Activated CD8-positive, alpha-beta memory T cell treated with anti-CD3 and anti-CD28 coated beads, Interleukin-2, amount 50 U/mL, for 24 hours (primary cell): ENCODE results near the gene HAPLN2.

ENCODE experiments used
- DNase-seq: peaks from one replicate; pipeline ENCODE4 v3.0.0-alpha.2; 2020; ENCODE audit errors: extremely low read depth

HAPLN2 gene

GRCh38 chr1:156663178-156663577 lies 44.0 kb downstream of the HAPLN2 start:
- DNase-seq = no peak

GRCh38 chr1:156664046-156664766 lies 45.0 kb downstream of the HAPLN2 start:
- no peak for DNase-seq

GRCh38 chr1:156664767-156665411 lies 45.7 kb downstream of the HAPLN2 start:
- DNase-seq = no peak

GRCh38 chr1:156665539-156665938 lies 46.3 kb downstream of the HAPLN2 start:
- DNase-seq = no peak

GRCh38 chr1:156666862-156667609 lies 47.8 kb downstream of the HAPLN2 start:
- DNase-seq = no peak

GRCh38 chr1:156667610-156667967 lies 48.4 kb downstream of the HAPLN2 start:
- no peak for DNase-seq

- no peak for DNase-seq
Measured at GRCh38 chr1:156667968-156668709, 48.9 kb downstream of the HAPLN2 start.

- no peak for DNase-seq
Measured at GRCh38 chr1:156668801-156669637, 49.8 kb downstream of the HAPLN2 start.

GRCh38 chr1:156669794-156670193 lies 50.6 kb downstream of the HAPLN2 start:
- no peak for DNase-seq

GRCh38 chr1:156670359-156670758 lies 51.1 kb downstream of the HAPLN2 start:
- no peak for DNase-seq

GRCh38 chr1:156670791-156671190 lies 51.6 kb downstream of the HAPLN2 start:
- DNase-seq = no peak

GRCh38 chr1:156671804-156672203 lies 52.6 kb downstream of the HAPLN2 start:
- DNase-seq = no peak

- DNase-seq = no peak
Measured at GRCh38 chr1:156673387-156674121, 54.3 kb downstream of the HAPLN2 start.
